AG09309 (cell line): Measurements from ENCODE around the gene PDZD8.
A peak's percentile ranks its signal among the peaks of the same experiment; 100 is the strongest.

ENCODE experiments used
- DNase-seq: peaks from one replicate; pipeline ENCODE4 v3.0.0-alpha.2; 2010; ENCODE audit warnings: low read depth
- H3K4me3 ChIP-seq: 2 replicates; pipeline ENCODE4 v1.5.1; 2011; ENCODE audit warnings: mild to moderate bottlenecking, low read depth, low read length, moderate library complexity; ENCODE audit not compliant: control insufficient read depth
- CTCF ChIP-seq: IDR thresholded peaks from 2 replicates; pipeline ENCODE4 v1.5.1; 2011; ENCODE audit warnings: mild to moderate bottlenecking, low read depth, low read length, inconsistent platforms; ENCODE audit not compliant: insufficient read depth, control insufficient read depth; ENCODE audit errors: missing control alignments

PDZD8 gene

GRCh38 chr10:117375360-117376178 is at the start of gene PDZD8:
PDZD8 (minus strand) TSS chr10:117375440; CDS start chr10:117375227, 213 bp downstream.
- DNase-seq: no peak
- TF ChIP-seq CTCF: no peak
- peak within 1 kb of the TSS; percentile 96 for H3K4me3 ChIP-seq

GRCh38 chr10:117424171-117424570 is 48.9 kb upstream of the PDZD8 start:
- no peak overlapping the region for H3K4me3 ChIP-seq
- DNase-seq: no peak
- TF ChIP-seq CTCF: no peak

GRCh38 chr10:117421985-117422384 is 46.7 kb upstream of the PDZD8 start:
- no peak overlapping the region for H3K4me3 ChIP-seq
- no peak for DNase-seq
- TF ChIP-seq CTCF: no peak

- no peak for DNase-seq
- no peak for TF ChIP-seq CTCF
- no peak overlapping the region for H3K4me3 ChIP-seq
Measured at GRCh38 chr10:117420768-117421167, 45.5 kb upstream of the PDZD8 start.

GRCh38 chr10:117419921-117420320 is 44.7 kb upstream of the PDZD8 start:
- no peak for TF ChIP-seq CTCF
- H3K4me3 ChIP-seq: no peak overlapping the region
- no peak for DNase-seq

- no peak for TF ChIP-seq CTCF
- no peak for DNase-seq
Measured at GRCh38 chr10:117419159-117419558, 43.9 kb upstream of the PDZD8 start.

More at GRCh38 chr10:117419159-117419558, 43.9 kb upstream of the PDZD8 start:
- H3K4me3 ChIP-seq: no peak overlapping the region
